H1 (cell line): ENCODE results near the gene LMTK2. TPM values are rescaled to one million over a fixed set of nuclear protein-coding genes. Genes with fewer than 3 reads are reported as not detected.

Source experiments
- BRCA1 ChIP-seq: IDR thresholded peaks from 2 replicates; pipeline ENCODE4 v1.6.1; 2012; ENCODE audit warnings: low read depth, low read length, improper control_type of control experiment
- MAFK ChIP-seq: IDR thresholded peaks from 2 replicates; pipeline ENCODE4 v1.6.1; 2012; ENCODE audit warnings: low read depth, mild to moderate bottlenecking, improper control_type of control experiment, low read length
- RBBP5 ChIP-seq: IDR thresholded peaks from 2 replicates; pipeline ENCODE4 v1.7.1; 2012; ENCODE audit warnings: low read depth, mild to moderate bottlenecking, inconsistent platforms, low read length, moderate library complexity, borderline replicate concordance
- RFX5 ChIP-seq: IDR thresholded peaks from 2 replicates; pipeline ENCODE4 v1.6.1; 2011; ENCODE audit warnings: low read depth, low read length, improper control_type of control experiment, borderline replicate concordance
- polyA plus RNA-seq, 7 experiments: library from polyadenylated mRNA; depleted of rRNA in 3 of 7; stranded (reverse) in 5 of 7; unstranded in 2 of 7; fragments of >200 nt in 5 of 7; fragments of 200-250 nt in 2 of 7; gene quantifications; 1 replicate in 5 of 7; 2 replicates in 1 of 7; 4 replicates in 1 of 7; pipeline versions ENCODE4 v1.2.1 to v1.2.3, GENCODE V29; 2011 to 2013; ENCODE audit warnings: missing spikeins in 2 of 7, mixed read lengths in 2 of 7
- total RNA-seq: library from RNA; stranded (reverse); fragmentation: NEBNext Ultra II Directional; extraction: Animal tissue kit (Norgen Biotek cat#: 25700); gene quantifications from 2 replicates; pipeline ENCODE4 v1.2.1, GENCODE V29; 2021

LMTK2 gene
- total and polyA plus RNA-seq, 2 of the 8 experiments (the other 6 are each of a cell fraction or from before 2014, with no cell fraction given): 9.7 to 30.7 TPM

GRCh38 chr7:98134420-98135228, 28.0 kb downstream of the LMTK2 start (continued):
- no peak for TF ChIP-seq RFX5
- no peak for TF ChIP-seq RBBP5
- TF ChIP-seq MAFK: no peak
- no peak for TF ChIP-seq BRCA1
